ENCODE measurements around the gene FETUB.
"Not testable (repeated sequence)": the region's sequence is repeated elsewhere in the genome, so short reads cannot be mapped to it uniquely, and the experiment has no call there.

Gene FETUB

GRCh38 chr3:186628756-186629155 is 11.4 kb upstream of the FETUB start:
- DNase-seq = no peak
- intact Hi-C loops (cut with DNase I) = no loop called here

- DNase-seq = peak in 1 of 42 donors; percentile 1
- intact Hi-C loops (cut with DNase I) = no loop called here
Measured at GRCh38 chr3:186630950-186631641, 9.1 kb upstream of the FETUB start.

GRCh38 chr3:186633481-186633880 is 6.7 kb upstream of the FETUB start:
- intact Hi-C loops (cut with DNase I) = no loop called here
- DNase-seq = no peak

GRCh38 chr3:186634207-186634606 is 6.0 kb upstream of the FETUB start:
- intact Hi-C loops (cut with DNase I) = not testable (repeated sequence)
- DNase-seq = peak in 1 of 42 donors; percentile 7

GRCh38 chr3:186635532-186635931 is 4.7 kb upstream of the FETUB start:
- intact Hi-C loops (cut with DNase I) = no loop called here
- DNase-seq = peak in 1 of 42 donors; percentile 4

GRCh38 chr3:186636536-186636935 is 3.7 kb upstream of the FETUB start:
- intact Hi-C loops (cut with DNase I) = no loop called here
- DNase-seq = peak in 1 of 42 donors; percentile 8

- no peak for DNase-seq
- intact Hi-C loops (cut with DNase I) = no loop called here
Measured at GRCh38 chr3:186637686-186638085, 2.5 kb upstream of the FETUB start.

- no peak for DNase-seq
- intact Hi-C loops (cut with DNase I) = no loop called here
Measured at GRCh38 chr3:186638259-186638658, 1.9 kb upstream of the FETUB start.

- intact Hi-C loops (cut with DNase I) = no loop called here
- DNase-seq = peak in 35 of 42 donors; percentile 5 to 71 (median 34)
Measured at GRCh38 chr3:186640473-186640818, 247 bp downstream of the FETUB start.

GRCh38 chr3:186640929-186641328 is 730 bp downstream of the FETUB start:
- peak in 1 of 42 donors; percentile 6 for DNase-seq
- intact Hi-C loops (cut with DNase I) = no loop called here

- intact Hi-C loops (cut with DNase I) = no loop called here
- DNase-seq = no peak
Measured at GRCh38 chr3:186642014-186642413, 1.8 kb downstream of the FETUB start.

- intact Hi-C loops (cut with DNase I) = no loop called here
Measured at GRCh38 chr3:186643493-186643892, 3.3 kb downstream of the FETUB start.

GRCh38 chr3:186644683-186645082 is 4.5 kb downstream of the FETUB start:
- DNase-seq = no peak
- intact Hi-C loops (cut with DNase I) = no loop called here

More at GRCh38 chr3:186643493-186643892, 3.3 kb downstream of the FETUB start:
- no peak for DNase-seq

GRCh38 chr3:186646106-186646505 is 5.9 kb downstream of the FETUB start:
- intact Hi-C loops (cut with DNase I) = no loop called here
- DNase-seq = no peak

GRCh38 chr3:186646841-186647240 is 6.6 kb downstream of the FETUB start:
- intact Hi-C loops (cut with DNase I) = no loop called here
- no peak for DNase-seq

GRCh38 chr3:186648851-186649250 is 8.7 kb downstream of the FETUB start:
- intact Hi-C loops (cut with DNase I) = no loop called here
- no peak for DNase-seq

- intact Hi-C loops (cut with DNase I) = no loop called here
- DNase-seq = no peak
Measured at GRCh38 chr3:186651678-186652215, 11.5 kb downstream of the FETUB start.

GRCh38 chr3:186653080-186653707 is 13.0 kb downstream of the FETUB start:
- no peak for DNase-seq
- intact Hi-C loops (cut with DNase I) = no loop called here

- intact Hi-C loops (cut with DNase I) = no loop called here
- no peak for DNase-seq
Measured at GRCh38 chr3:186653984-186654383, 13.8 kb downstream of the FETUB start.

- intact Hi-C loops (cut with DNase I) = no loop called here
- DNase-seq = no peak
Measured at GRCh38 chr3:186663361-186664118, 23.3 kb downstream of the FETUB start.

Data from head of caudate nucleus (tissue), 42 donors.